HCT116 (cell line): ENCODE data around the gene TTC23L.
A peak's percentile ranks its signal among the peaks of the same experiment; 100 is the strongest.

Experiments used
- ATF3 ChIP-seq: IDR thresholded peaks from 2 replicates; pipeline ENCODE4 v1.6.1; 2012
- CTCF ChIP-seq, 3 experiments: fragments of 200-600 bp in 1 of 3; sonication (generic) in 1 of 3; IDR thresholded peaks in 2 of 3; conservative IDR thresholded peaks in 1 of 3; 2 replicates each; pipeline ENCODE4 v1.5.1; 2012 to 2017; ENCODE audit warnings: low read depth in 2 of 3, low read length in 2 of 3, antibody characterized with exemption in 1 of 3, borderline replicate concordance in 1 of 3, control low read depth in 1 of 3, mild to moderate bottlenecking in 1 of 3, mixed read lengths in 1 of 3, mixed run types in 1 of 3, moderate library complexity in 1 of 3; ENCODE audit not compliant: insufficient read depth in 1 of 3
- EGR1 ChIP-seq: IDR thresholded peaks from 2 replicates; pipeline ENCODE4 v1.6.1; 2012; ENCODE audit warnings: low read depth
- EZH2 ChIP-seq: fragments of 200-600 bp; sonication (generic); IDR thresholded peaks from 2 replicates; pipeline ENCODE4 v1.6.1; 2017; ENCODE audit warnings: antibody characterized with exemption, mixed run types
- EZH2phosphoT487 ChIP-seq: fragments of 200-600 bp; IDR thresholded peaks from 2 replicates; pipeline ENCODE4 v1.6.1; 2018; ENCODE audit warnings: antibody characterized with exemption, borderline replicate concordance
- MAX ChIP-seq: IDR thresholded peaks from 2 replicates; pipeline ENCODE4 v1.6.1; 2012
- POLR2A ChIP-seq: IDR thresholded peaks from 2 replicates; pipeline ENCODE4 v1.7.0; 2011; ENCODE audit warnings: borderline replicate concordance; ENCODE audit not compliant: insufficient read depth, insufficient read length; ENCODE audit errors: extremely low read depth
- POLR2AphosphoS5 ChIP-seq: IDR thresholded peaks from 2 replicates; pipeline ENCODE4 v1.6.1; 2011; ENCODE audit warnings: mild to moderate bottlenecking, low read depth, low read length, moderate library complexity
- SIN3A ChIP-seq: IDR thresholded peaks from 2 replicates; pipeline ENCODE4 v1.6.1; 2012; ENCODE audit warnings: low read depth
- SP1 ChIP-seq: IDR thresholded peaks from 2 replicates; pipeline ENCODE4 v1.6.1; 2012; ENCODE audit warnings: low read depth
- ZBTB33 ChIP-seq: IDR thresholded peaks from 2 replicates; pipeline ENCODE4 v1.6.1; 2011; ENCODE audit warnings: mild to moderate bottlenecking, low read length, moderate library complexity; ENCODE audit not compliant: insufficient replicate concordance; ENCODE audit errors: extremely low read depth

- TF ChIP-seq ATF3 (no peak), EZH2phosphoT487 (no peak), MAX (0 out of 2 replicates have a peak, but pooled peaks have one; percentile 39), POLR2A (no peak), EGR1 (peak; percentile 95), CTCF (IDR thresholded peaks at IDR 0.05 in 2 of 3, conservative IDR thresholded peaks at IDR 0.05 in 1 of 3; ENCODE audit: borderline replicate concordance in 1 of 3, insufficient read depth in 1 of 3, low read depth in 2 of 3, low read length in 2 of 3) (no peak), EZH2 (no peak), SIN3A (no peak), ZBTB33 (no peak), POLR2AphosphoS5 (peak; percentile 55), SP1 (peak; percentile 36; the same call in 1 of the 2 replicates)
Measured at GRCh38 chr5:34929134-34929719, 90.3 kb downstream of the TTC23L start, which contains the start of gene DNAJC21.
